ENCODE data around the gene RPL13. TPM values are rescaled to one million over a fixed set of nuclear protein-coding genes. Genes with fewer than 3 reads are reported as not detected.

RPL13 gene
- total and polyA plus RNA-seq, 2 of the 13 experiments (the other 11 are each of a cell fraction or from before 2014, with no cell fraction given) = 2,988 to 4,411 TPM

GRCh38 chr16:89581861-89582563, 21.5 kb downstream of the RPL13 start (continued):
- TF ChIP-seq, protein P1, sequence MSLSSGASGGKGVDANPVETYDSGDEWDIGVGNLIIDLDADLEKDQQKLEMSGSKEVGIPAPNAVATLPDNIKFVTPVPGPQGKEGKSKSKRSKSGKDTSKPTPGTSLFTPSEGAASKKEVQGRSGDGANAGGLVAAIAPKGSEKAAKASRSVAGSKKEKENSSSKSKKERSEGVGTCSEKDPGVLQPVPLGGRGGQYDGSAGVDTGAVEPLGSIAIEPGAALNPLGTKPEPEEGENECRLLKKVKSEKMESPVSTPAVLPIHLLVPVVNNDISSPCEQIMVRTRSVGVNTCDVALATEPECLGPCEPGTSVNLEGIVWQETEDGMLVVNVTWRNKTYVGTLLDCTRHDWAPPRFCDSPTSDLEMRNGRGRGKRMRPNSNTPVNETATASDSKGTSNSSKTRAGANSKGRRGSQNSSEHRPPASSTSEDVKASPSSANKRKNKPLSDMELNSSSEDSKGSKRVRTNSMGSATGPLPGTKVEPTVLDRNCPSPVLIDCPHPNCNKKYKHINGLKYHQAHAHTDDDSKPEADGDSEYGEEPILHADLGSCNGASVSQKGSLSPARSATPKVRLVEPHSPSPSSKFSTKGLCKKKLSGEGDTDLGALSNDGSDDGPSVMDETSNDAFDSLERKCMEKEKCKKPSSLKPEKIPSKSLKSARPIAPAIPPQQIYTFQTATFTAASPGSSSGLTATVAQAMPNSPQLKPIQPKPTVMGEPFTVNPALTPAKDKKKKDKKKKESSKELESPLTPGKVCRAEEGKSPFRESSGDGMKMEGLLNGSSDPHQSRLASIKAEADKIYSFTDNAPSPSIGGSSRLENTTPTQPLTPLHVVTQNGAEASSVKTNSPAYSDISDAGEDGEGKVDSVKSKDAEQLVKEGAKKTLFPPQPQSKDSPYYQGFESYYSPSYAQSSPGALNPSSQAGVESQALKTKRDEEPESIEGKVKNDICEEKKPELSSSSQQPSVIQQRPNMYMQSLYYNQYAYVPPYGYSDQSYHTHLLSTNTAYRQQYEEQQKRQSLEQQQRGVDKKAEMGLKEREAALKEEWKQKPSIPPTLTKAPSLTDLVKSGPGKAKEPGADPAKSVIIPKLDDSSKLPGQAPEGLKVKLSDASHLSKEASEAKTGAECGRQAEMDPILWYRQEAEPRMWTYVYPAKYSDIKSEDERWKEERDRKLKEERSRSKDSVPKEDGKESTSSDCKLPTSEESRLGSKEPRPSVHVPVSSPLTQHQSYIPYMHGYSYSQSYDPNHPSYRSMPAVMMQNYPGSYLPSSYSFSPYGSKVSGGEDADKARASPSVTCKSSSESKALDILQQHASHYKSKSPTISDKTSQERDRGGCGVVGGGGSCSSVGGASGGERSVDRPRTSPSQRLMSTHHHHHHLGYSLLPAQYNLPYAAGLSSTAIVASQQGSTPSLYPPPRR (CRISPR knock-in tag; IDR thresholded peaks at IDR 0.05; ENCODE audit: borderline replicate concordance) = peak; percentile 54; the same call in 1 of the 2 replicates
- TF ChIP-seq HDAC1 (CRISPR knock-in tag; IDR thresholded peaks at IDR 0.05) (peak; percentile 74), YEATS2 (CRISPR knock-in tag; IDR thresholded peaks at IDR 0.05; ENCODE audit: borderline replicate concordance) (no peak), ZBTB33 (CRISPR knock-in tag; IDR thresholded peaks at IDR 0.05) (0 out of 2 replicates have a peak, but pooled peaks have one; percentile 31), ZNF331 (CRISPR knock-in tag; IDR thresholded peaks at IDR 0.05) (no peak), ZNF547 (CRISPR knock-in tag; IDR thresholded peaks at IDR 0.05) (no peak), RERE (CRISPR knock-in tag; IDR thresholded peaks at IDR 0.05; ENCODE audit: low read depth) (no peak), ZNF121 (CRISPR knock-in tag; IDR thresholded peaks at IDR 0.05) (no peak), SNRNP70 (IDR thresholded peaks at IDR 0.05; ENCODE audit: low read depth, low read length) (no peak), MXI1 (IDR thresholded peaks at IDR 0.05; ENCODE audit: borderline replicate concordance, low read depth, low read length) (0 out of 3 replicates have a peak, but pooled peaks have one; percentile 30), THAP11 (CRISPR knock-in tag; IDR thresholded peaks at IDR 0.05) (0 out of 2 replicates have a peak, but pooled peaks have one; percentile 26), RXRB (CRISPR knock-in tag; IDR thresholded peaks at IDR 0.05; ENCODE audit: borderline replicate concordance) (peak; percentile 76), ZNF44 (CRISPR knock-in tag; IDR thresholded peaks at IDR 0.05) (no peak), IRF2 (CRISPR knock-in tag; IDR thresholded peaks at IDR 0.05) (peak; percentile 42; the same call in 1 of the 2 replicates), ZNF446 (CRISPR knock-in tag; IDR thresholded peaks at IDR 0.05) (no peak), TARDBP (CRISPR knock-in tag; IDR thresholded peaks at IDR 0.05) (0 out of 2 replicates have a peak, but pooled peaks have one; percentile 36), FOXK1 (CRISPR knock-in tag; IDR thresholded peaks at IDR 0.05; ENCODE audit: borderline replicate concordance, low read depth) (peak; percentile 53), ZNF619 (CRISPR knock-in tag; IDR thresholded peaks at IDR 0.05) (no peak)
